Activated CD8-positive, alpha-beta memory T cell treated with anti-CD3 and anti-CD28 coated beads for 36 hours (primary cell): ENCODE data around the gene RGS19. TPM values are rescaled to one million over a fixed set of nuclear protein-coding genes. Genes with fewer than 3 reads are reported as not detected.

Experiments
- CTCF ChIA-PET: fragments of 350-600 bp; sonication (Branson Sonifier 250); formaldehyde crosslinking; loops from one replicate; lab custom pipeline; 2021; ENCODE audit warnings: antibody characterized with exemption; lab: Charles Lee
- POLR2A ChIA-PET: fragments of 350-600 bp; sonication (Branson Sonifier 250); formaldehyde crosslinking; loops from one replicate; lab custom pipeline; 2021; ENCODE audit warnings: antibody characterized with exemption; lab: Charles Lee
- total RNA-seq, 2 experiments: library from RNA; stranded (reverse); gene quantifications; one replicate each; pipeline ENCODE4 v1.2.3, GENCODE V29; 2021

RGS19 gene
- total RNA-seq, 2 experiments from 2014 or later = 37.8 to 42.2 TPM

- ChIA-PET POLR2A (no interaction called here), CTCF (interaction anchor here (1.2 kb wide), 1 partner anchor 11 kb away, joined by 3 read pairs; no protein-coding TSS in a partner anchor)
Measured at GRCh38 chr20:64048402-64049044, 30.8 kb downstream of the RGS19 start.

- CTCF ChIA-PET = no interaction called here
- POLR2A ChIA-PET = no interaction called here
Measured at GRCh38 chr20:64047968-64048401, 31.3 kb downstream of the RGS19 start.

- POLR2A ChIA-PET = no interaction called here
Measured at GRCh38 chr20:64047046-64047389, 32.3 kb downstream of the RGS19 start.

GRCh38 chr20:64045346-64046011 lies 33.8 kb downstream of the RGS19 start:
- CTCF ChIA-PET = no interaction called here
- POLR2A ChIA-PET = no interaction called here

More at GRCh38 chr20:64047046-64047389, 32.3 kb downstream of the RGS19 start:
- CTCF ChIA-PET = interaction anchor here (0.7 to 0.8 kb wide), 2 partner anchors 9 to 339 kb away, joined by 3 to 4 read pairs; partner anchors contain the start of genes ARFRP1 and ZGPAT

GRCh38 chr20:64044484-64045247 lies 34.7 kb downstream of the RGS19 start:
- ChIA-PET POLR2A (no interaction called here), CTCF (no interaction called here)

- POLR2A ChIA-PET = no interaction called here
- CTCF ChIA-PET = interaction anchor here (1.2 kb wide), 2 partner anchors 14 to 18 kb away, joined by 3 to 5 read pairs; no protein-coding TSS in a partner anchor
Measured at GRCh38 chr20:64043768-64044167, 35.5 kb downstream of the RGS19 start.

GRCh38 chr20:64042054-64042781 lies 37.1 kb downstream of the RGS19 start:
- CTCF ChIA-PET = interaction anchor here (1.1 to 6.1 kb wide), 3 partner anchors 18 to 140 kb away, joined by 3 to 67 read pairs (median 8); partner anchors contain the start of genes PRPF6 and TCEA2
- POLR2A ChIA-PET = no interaction called here

GRCh38 chr20:64041781-64042053 lies 37.6 kb downstream of the RGS19 start:
- ChIA-PET CTCF (interaction anchor here (1.1 to 6.2 kb wide), 4 partner anchors 18 to 139 kb away, joined by 3 to 67 read pairs (median 23); partner anchors contain the start of genes PRPF6 and TCEA2), POLR2A (no interaction called here)

- ChIA-PET CTCF (interaction anchor here (1.1 to 6.2 kb wide), 5 partner anchors 13 to 139 kb away, joined by 3 to 67 read pairs (median 8); partner anchors contain the start of genes PRPF6 and TCEA2), POLR2A (no interaction called here)
Measured at GRCh38 chr20:64041040-64041780, 38.1 kb downstream of the RGS19 start.

GRCh38 chr20:64040231-64041039 lies 38.9 kb downstream of the RGS19 start:
- POLR2A ChIA-PET = interaction anchor here (1.0 kb wide), 1 partner anchor 58 kb away, joined by 3 read pairs; no protein-coding TSS in a partner anchor
- CTCF ChIA-PET = interaction anchor here (1.3 to 6.2 kb wide), 7 partner anchors 14 to 80 kb away, joined by 5 to 67 read pairs (median 10); partner anchors contain the start of genes LKAAEAR1, PRPF6, SAMD10 and TCEA2

GRCh38 chr20:64039293-64040160 lies 39.8 kb downstream of the RGS19 start:
- CTCF ChIA-PET = interaction anchor here (0.9 to 6.2 kb wide), 22 partner anchors 9 to 265 kb away, joined by 3 to 67 read pairs (median 5); partner anchors contain the start of genes LKAAEAR1, OPRL1, PRPF6 and RGS19

GRCh38 chr20:64038565-64039292 lies 40.6 kb downstream of the RGS19 start:
- ChIA-PET CTCF (interaction anchor here (0.6 to 6.2 kb wide), 34 partner anchors 8 to 412 kb away, joined by 3 to 67 read pairs (median 4); partner anchors contain the start of genes GMEB2, LKAAEAR1, OPRL1 and PRPF6), POLR2A (interaction anchor here (0.8 to 1.7 kb wide), 4 partner anchors 56 to 517 kb away, joined by 3 to 13 read pairs (median 6); partner anchors contain the start of genes PRPF6 and SAMD10)

More at GRCh38 chr20:64039293-64040160, 39.8 kb downstream of the RGS19 start:
- POLR2A ChIA-PET = interaction anchor here (1.0 to 1.7 kb wide), 2 partner anchors 57 to 59 kb away, joined by 3 to 13 read pairs; partner anchors contain the start of genes PRPF6 and SAMD10

GRCh38 chr20:64038224-64038564 lies 41.1 kb downstream of the RGS19 start:
- POLR2A ChIA-PET = interaction anchor here (0.8 to 1.7 kb wide), 4 partner anchors 55 to 517 kb away, joined by 3 to 13 read pairs (median 6); partner anchors contain the start of genes PRPF6 and SAMD10

GRCh38 chr20:64037498-64038213 lies 41.7 kb downstream of the RGS19 start:
- CTCF ChIA-PET = interaction anchor here (0.7 to 6.2 kb wide), 22 partner anchors 8 to 251 kb away, joined by 3 to 67 read pairs (median 5); partner anchors contain the start of genes LKAAEAR1, OPRL1, PRPF6 and RGS19
- POLR2A ChIA-PET = interaction anchor here (0.8 to 1.7 kb wide), 4 partner anchors 55 to 516 kb away, joined by 3 to 13 read pairs (median 6); partner anchors contain the start of genes PRPF6, SAMD10 and UCKL1

More at GRCh38 chr20:64038224-64038564, 41.1 kb downstream of the RGS19 start:
- CTCF ChIA-PET = interaction anchor here (0.7 to 6.2 kb wide), 28 partner anchors 8 to 411 kb away, joined by 3 to 67 read pairs (median 5); partner anchors contain the start of genes GMEB2, LKAAEAR1, OPRL1 and PRPF6
